LNCAP (cell line): ENCODE results near the gene HPCAL1.

Experiments
- TF ChIP-seq, protein P1 (sequence below): fragments of 450-650 bp; IDR thresholded peaks from 2 replicates; pipeline ENCODE4 v1.5.1; 2017; ENCODE audit warnings: mild to moderate bottlenecking

The HPCAL1 gene

DNA sequence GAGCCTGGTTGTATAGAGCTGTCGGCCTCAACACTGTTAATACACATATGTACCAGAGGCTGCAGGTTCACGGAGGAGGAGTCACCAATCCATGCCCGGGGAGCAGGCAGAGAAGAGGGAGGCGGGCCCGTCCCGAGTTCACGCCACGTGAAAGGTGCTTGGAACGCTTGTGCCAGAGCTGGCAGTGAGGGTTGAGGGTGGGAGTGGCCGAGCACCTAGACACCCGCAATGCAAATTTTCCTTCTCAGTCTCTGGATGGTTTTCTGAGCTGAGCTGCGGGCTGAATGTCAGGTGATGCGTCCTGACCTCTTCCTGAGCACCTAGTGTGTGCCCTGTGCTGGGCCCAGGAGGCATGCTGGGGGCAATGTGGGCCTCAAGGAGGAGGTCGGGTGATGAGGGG is 93.2 kb downstream of the HPCAL1 start:
- TF ChIP-seq, protein P1, sequence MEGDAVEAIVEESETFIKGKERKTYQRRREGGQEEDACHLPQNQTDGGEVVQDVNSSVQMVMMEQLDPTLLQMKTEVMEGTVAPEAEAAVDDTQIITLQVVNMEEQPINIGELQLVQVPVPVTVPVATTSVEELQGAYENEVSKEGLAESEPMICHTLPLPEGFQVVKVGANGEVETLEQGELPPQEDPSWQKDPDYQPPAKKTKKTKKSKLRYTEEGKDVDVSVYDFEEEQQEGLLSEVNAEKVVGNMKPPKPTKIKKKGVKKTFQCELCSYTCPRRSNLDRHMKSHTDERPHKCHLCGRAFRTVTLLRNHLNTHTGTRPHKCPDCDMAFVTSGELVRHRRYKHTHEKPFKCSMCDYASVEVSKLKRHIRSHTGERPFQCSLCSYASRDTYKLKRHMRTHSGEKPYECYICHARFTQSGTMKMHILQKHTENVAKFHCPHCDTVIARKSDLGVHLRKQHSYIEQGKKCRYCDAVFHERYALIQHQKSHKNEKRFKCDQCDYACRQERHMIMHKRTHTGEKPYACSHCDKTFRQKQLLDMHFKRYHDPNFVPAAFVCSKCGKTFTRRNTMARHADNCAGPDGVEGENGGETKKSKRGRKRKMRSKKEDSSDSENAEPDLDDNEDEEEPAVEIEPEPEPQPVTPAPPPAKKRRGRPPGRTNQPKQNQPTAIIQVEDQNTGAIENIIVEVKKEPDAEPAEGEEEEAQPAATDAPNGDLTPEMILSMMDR = no peak

- TF ChIP-seq, protein P1 = no peak
Measured at GRCh38 chr2:10396464-10396863, 93.8 kb downstream of the HPCAL1 start.

DNA sequence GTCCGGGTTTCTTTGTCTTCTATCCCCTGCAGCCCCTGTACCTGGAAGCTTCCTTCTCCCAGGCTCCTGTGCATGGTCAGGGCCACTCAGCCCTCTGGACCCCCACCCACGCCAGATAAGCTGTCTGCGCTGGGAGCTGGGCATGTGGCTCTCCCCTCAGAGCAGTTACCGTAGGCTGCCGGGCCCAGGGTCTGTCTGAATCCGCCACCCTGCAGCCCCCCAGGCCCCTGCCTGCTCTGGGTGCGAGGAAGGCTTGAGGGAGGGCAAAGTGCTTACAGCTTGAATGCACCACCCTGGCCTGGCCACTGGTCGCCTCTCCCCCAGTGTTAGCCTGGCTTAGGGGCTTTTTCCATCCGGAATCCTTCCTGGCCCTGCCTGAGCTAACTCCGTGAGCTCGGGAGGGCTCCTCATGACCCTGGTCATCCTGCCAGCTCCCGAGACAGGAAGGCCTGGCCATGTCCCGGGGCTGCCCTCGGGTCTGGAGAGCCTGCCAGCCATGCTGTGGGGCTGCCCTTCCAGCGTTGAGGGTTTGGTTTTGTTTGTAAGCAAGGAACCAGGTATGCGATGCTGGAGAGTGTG is 94.7 kb downstream of the HPCAL1 start:
- TF ChIP-seq, protein P1 = no peak

DNA sequence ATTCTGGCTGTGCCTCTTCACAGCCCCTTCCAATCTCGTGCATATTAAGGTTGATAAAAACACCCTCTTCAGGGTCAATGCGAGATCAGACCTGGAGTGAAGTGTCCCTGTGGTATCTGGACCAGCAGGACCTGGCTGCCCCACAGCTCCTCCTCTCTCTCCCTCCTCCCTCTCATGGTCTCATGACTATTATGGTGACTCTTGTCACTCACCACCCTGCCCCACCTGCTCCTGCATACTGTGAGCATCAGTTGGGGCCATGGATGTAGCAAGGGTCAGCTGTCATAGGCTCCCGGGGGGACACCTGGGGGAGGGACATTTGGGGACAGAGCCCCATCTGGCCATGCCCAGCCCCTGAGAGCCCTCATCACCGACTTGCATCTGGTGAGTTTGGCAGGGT is 95.2 kb downstream of the HPCAL1 start:
- TF ChIP-seq, protein P1 = no peak

DNA sequence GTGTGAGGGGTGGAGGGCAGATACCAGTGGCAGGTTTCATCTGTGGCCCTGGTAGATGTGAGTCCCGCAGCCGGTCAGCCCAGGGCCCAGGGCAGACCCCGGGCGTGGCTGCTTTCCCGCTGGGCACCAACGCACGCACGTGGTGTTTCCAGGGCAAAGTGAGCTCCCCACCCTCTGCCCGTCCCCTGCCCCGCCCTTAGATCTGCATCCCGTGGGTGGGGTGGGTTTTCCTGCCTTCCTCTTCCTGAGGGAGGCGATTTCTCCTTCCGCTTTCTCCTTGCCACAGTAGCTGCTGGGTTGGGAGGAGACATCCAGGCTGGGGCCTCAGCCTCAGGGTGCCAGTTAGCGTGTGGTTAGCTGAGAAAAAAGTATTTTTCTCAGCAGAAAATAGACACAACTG is 95.8 kb downstream of the HPCAL1 start:
- TF ChIP-seq, protein P1 = no peak

DNA sequence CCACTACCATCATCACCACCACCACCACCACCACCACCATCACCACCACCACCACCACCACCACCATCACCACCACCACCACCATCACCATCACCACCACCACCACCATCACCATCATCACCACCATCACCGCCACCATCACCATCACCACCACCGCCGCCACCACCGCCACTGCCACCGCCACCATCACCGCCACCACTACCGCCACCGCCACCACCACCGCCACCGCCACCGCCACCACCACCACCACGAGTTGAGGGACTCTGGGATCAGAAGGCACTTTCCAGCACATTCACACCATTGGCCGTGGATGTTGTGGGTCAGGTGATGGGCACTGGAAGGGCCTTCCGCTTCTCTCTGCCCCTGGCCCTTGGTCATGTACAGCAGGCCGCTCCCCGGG is 96.7 kb downstream of the HPCAL1 start:
- TF ChIP-seq, protein P1 = no peak

- TF ChIP-seq, protein P1 = no peak
Measured at GRCh38 chr2:10400002-10400401, 97.3 kb downstream of the HPCAL1 start.

GRCh38 chr2:10400568-10400977 is 97.9 kb downstream of the HPCAL1 start:
- TF ChIP-seq, protein P1 = no peak
